ENCODE measurements around the gene SIN3A. TPM values are rescaled to one million over a fixed set of nuclear protein-coding genes. Genes with fewer than 3 reads are reported as not detected.

The SIN3A gene
- total and polyA plus RNA-seq, 10 donors = 8.2 to 90.2 (median 79.7) TPM

DNA sequence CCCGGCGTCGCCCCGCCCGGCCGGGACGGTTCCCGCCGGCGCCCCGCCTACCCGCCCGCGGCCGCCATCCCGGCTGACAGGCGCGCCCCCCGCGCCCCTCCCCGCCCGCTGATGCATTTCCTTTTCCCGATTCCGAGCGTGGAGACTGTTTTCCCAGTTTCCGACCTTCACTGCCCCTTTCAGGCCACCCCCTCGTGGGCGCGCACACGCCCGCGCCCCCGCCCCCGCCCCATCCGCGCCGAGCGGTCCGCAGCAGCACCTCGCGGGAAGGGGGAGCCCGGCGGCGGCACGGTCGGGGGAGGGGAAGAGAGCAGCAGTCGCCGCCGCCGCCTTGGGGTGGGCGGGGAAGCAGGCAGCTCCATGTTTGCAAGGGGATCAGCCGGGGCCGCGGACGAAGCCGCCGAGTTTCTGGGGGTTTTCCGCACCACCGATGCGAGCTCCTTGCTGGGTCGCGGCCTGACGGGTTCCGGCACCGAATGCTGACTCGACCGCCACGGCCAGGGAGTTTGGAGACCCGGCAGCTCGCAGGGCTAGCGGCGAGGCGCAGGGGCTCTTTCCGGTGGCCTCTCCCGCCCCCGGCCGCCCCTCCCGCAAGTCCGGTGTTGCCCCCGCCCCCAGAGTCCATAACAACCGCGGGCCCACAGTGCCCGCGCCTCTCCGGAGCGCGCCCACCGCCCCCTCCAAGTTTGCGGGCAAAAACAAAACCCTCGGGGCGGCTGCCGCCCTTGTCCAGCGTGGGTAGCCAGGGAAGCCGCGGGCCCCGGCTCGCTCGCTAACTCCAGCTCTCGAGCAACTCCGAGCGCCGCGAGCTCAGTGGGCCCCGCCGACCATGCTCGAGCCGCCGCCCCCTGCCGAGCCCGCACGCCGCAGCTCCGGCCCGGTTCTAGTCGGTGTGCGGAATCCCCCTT lies 3.2 kb upstream of the SIN3A start:
- DNase-seq = peak; percentile 96
- peaks cover 8 to 44% (median 31%) of the 10 kb centered on the region in 6 donors for H3K4me1 ChIP-seq
- H3K27ac ChIP-seq = peak overlapping the region; percentile 95 to 99 (median 98)
- no peaks in the 10 kb centered on the region for H3K9me3 ChIP-seq
- no peaks in the 10 kb centered on the region for H3K36me3 ChIP-seq
- TF ChIP-seq, protein P1, sequence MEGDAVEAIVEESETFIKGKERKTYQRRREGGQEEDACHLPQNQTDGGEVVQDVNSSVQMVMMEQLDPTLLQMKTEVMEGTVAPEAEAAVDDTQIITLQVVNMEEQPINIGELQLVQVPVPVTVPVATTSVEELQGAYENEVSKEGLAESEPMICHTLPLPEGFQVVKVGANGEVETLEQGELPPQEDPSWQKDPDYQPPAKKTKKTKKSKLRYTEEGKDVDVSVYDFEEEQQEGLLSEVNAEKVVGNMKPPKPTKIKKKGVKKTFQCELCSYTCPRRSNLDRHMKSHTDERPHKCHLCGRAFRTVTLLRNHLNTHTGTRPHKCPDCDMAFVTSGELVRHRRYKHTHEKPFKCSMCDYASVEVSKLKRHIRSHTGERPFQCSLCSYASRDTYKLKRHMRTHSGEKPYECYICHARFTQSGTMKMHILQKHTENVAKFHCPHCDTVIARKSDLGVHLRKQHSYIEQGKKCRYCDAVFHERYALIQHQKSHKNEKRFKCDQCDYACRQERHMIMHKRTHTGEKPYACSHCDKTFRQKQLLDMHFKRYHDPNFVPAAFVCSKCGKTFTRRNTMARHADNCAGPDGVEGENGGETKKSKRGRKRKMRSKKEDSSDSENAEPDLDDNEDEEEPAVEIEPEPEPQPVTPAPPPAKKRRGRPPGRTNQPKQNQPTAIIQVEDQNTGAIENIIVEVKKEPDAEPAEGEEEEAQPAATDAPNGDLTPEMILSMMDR (IDR thresholded peaks at IDR 0.05 in 8 of 11, conservative IDR thresholded peaks at IDR 0.05 in 3 of 11) = peak in 2 of 11 experiments; percentile 4 to 16
- TF ChIP-seq POLR2AphosphoS5 (IDR thresholded peaks at IDR 0.05) (no peak), POLR2A (IDR thresholded peaks at IDR 0.05) (no peak)
- no peaks in the 10 kb centered on the region for H3K27me3 ChIP-seq (replicated peaks in 1 of 7)
- H3K4me3 ChIP-seq = peak overlapping the region; percentile 87 to 99 (median 92)
- intact Hi-C loops (cut with DNase I; ENCODE audit: low total_unique reads) = loop anchor here (10.0 kb wide), 1 partner anchor 80 kb away; no protein-coding TSS in a partner anchor
- WGBS, 5 donors = 0 to 1% (median 1%) methylated on average over 65 to 116 of the region's 116 CpGs

DNA sequence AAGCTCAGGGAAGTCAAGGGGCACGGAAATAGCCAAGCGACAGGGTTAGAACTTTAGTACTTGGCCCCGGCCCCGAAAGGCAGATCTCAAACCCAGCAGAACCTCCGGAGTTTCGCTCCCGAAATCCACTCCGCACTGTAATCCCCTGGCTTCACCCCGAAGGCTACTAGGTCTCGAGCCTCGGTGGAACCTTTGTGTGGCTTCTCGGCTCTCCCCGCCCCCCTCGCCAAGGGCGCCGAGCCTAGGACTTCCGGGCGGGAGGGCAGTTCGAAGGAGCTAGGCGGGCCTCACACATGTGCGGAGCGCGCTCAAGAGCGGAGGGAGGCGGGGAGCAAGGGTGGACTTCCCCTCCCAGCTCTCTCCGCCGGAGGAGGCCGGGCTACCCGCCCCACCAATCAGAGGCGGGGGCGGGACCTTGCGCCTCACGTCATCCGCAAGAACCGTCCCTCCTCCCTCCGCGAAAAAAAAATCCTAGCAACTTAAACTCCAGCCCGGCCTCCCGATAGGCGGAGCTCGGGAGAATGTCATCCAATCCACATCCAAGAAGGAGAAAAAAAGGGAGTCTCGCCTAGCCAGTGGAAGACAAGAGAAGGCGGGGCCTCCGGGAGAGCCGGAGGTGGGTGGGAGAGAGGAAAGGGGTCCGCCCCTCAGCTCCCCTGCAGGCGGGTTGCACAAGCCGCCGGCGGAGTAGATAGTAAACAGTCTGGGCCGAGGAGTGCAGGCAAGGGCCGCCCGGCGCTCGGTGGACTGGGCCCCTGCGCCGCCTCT lies 2.4 kb upstream of the SIN3A start:
- 0 to 1% (median 0%) methylated on average over 32 to 57 of the region's 57 CpGs for WGBS, 5 donors
- peak overlapping the region; percentile 87 to 99 (median 92) for H3K4me3 ChIP-seq
- intact Hi-C loops (cut with DNase I; ENCODE audit: low total_unique reads) = loop anchor here (10.0 kb wide), 1 partner anchor 79 kb away; no protein-coding TSS in a partner anchor
- peak; percentile 99 for DNase-seq
- no peaks in the 10 kb centered on the region for H3K27me3 ChIP-seq (replicated peaks in 1 of 7)
- H3K4me1 ChIP-seq = peaks cover 9 to 53% (median 39%) of the 10 kb centered on the region in 6 donors
- H3K27ac ChIP-seq = peak overlapping the region; percentile 95 to 99 (median 98)
- TF ChIP-seq, protein P1 (IDR thresholded peaks at IDR 0.05 in 8 of 11, conservative IDR thresholded peaks at IDR 0.05 in 3 of 11) = peak in 4 of 11 experiments; percentile 10 to 27 (median 24)
- TF ChIP-seq POLR2A (IDR thresholded peaks at IDR 0.05) (peak; percentile 39 to 59 (median 57)), POLR2AphosphoS5 (IDR thresholded peaks at IDR 0.05) (peak; percentile 93 to 98 (median 97))
- H3K9me3 ChIP-seq = no peaks in the 10 kb centered on the region
- no peaks in the 10 kb centered on the region for H3K36me3 ChIP-seq

DNA sequence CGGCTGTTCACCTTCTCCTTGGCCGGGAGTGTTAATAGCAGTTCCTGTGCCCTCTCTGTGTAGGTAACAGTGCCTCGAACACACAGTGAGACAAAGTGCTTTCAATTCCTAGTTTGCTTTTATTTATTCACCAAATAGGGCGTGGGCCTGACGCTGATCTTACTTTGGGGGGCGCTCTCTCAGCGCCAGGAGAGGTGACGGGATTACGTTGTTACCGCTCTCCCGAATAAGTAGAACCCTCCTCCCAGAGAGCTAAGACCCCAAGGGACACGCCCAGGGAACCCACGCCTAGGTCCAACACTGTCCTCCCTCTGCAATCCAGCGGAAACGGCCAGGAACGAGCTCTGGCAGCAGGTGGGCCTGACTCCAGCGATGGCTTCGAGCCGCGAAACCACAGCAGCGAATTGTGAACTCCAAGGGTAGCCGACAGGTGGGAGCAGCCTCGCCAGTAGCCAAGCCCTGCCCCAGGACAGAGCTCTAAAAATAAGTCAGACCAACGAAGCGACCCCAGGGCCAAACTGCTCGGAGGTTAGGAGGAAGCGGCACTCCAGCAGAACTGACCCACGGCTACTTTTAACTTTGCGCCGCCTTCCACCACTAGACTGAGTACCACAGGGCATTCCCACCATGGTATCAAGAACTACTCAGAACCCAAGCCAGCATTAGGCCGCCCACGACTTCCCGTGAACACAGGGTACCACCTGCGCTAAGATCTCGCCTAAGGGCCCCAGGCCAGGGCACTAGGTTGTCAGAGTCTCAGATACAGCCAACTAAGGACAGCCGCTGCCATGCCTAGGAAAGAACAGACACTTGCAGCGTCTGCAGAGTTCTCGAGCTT lies 1.6 kb upstream of the SIN3A start:
- peaks cover 16 to 61% (median 44%) of the 10 kb centered on the region in 6 donors for H3K4me1 ChIP-seq
- peak; percentile 90 for DNase-seq
- 0 to 2% (median 1%) methylated on average over 32 to 38 of the region's 38 CpGs for WGBS, 5 donors
- H3K27ac ChIP-seq = peak overlapping the region; percentile 95 to 99 (median 98)
- H3K9me3 ChIP-seq = no peaks in the 10 kb centered on the region
- intact Hi-C loops (cut with DNase I; ENCODE audit: low total_unique reads) = loop anchor here (10.0 kb wide), 1 partner anchor 78 kb away; no protein-coding TSS in a partner anchor
- H3K36me3 ChIP-seq = no peaks in the 10 kb centered on the region
- no peaks in the 10 kb centered on the region for H3K27me3 ChIP-seq (replicated peaks in 1 of 7)
- peak overlapping the region; percentile 49 to 99 (median 92) for H3K4me3 ChIP-seq
- TF ChIP-seq, protein P1 (IDR thresholded peaks at IDR 0.05 in 8 of 11, conservative IDR thresholded peaks at IDR 0.05 in 3 of 11) = peak in 2 of 11 experiments; percentile 10 to 11
- no peak for TF ChIP-seq POLR2AphosphoS5 (IDR thresholded peaks at IDR 0.05)

Data from spleen (tissue), 11 donors.